GM19023 (cell line): ENCODE data around the gene SPAG16.
"Not testable (repeated sequence)": the region's sequence is repeated elsewhere in the genome, so short reads cannot be mapped to it uniquely, and the experiment has no call there.

Source experiments
- ATAC-seq: cut with Tn5 transposase; IDR thresholded peaks from one replicate; pipeline ENCODE4 v1.9.1; 2021; ENCODE audit warnings: mild to moderate bottlenecking, moderate library complexity; ENCODE audit not compliant: unreplicated experiment

Gene SPAG16

DNA sequence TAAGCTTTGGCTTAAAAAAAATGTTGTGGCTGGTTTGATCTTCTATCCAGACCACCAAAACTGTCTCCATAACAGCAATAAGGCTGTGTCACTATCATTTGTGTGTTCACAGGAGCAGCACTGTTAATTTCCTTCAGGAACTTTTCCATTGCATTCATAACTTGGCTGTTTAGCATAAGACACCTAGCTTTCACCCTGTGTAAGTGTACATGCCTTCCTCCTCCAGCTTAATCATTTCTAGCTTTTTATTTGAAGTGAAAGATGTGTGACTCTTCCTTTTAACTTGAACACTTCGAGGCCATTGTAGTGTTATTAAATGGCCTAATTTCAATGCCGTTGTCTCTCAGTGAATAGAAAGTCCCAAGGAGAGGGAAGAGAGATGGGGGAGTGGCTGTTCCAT lies 773.7 kb downstream of the SPAG16 start:
- no peak for ATAC-seq

DNA sequence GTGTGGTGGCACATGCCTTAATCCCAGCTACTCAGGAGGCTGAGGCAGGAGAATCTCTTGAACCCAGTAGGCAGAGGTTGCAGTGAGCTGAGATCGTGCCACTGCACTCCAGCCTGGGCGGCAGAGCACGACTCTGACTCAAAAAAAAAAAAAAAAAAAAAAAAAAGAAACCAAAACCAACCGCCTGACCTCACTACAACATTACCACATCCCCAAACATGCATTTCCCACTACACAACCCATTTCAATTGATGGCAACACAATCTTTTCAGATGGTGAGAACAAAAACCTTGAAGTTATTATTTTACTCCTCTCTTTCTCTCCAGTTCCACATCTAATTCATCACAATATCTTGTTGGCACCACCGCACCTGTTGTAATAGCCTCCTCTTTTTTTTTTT lies 778.0 kb downstream of the SPAG16 start:
- ATAC-seq: not testable (repeated sequence)

DNA sequence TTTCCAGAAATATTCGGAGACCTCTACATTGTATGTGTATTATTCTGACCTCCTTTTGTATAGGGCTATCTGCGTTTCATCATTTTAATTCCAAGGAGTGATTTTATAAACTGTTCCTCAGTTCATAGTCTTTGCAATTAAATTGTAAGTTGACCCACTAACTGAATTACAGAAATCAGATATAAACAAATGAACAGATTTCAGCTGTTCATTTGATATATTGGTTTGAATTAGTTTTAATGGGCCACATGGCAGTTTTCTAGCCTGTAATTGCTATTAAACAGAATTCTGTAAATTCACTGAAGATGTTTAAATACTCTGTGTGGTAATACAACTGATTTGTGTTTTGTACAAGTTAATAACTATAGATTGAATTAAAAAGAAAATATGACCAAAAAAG lies 780.2 kb downstream of the SPAG16 start:
- no peak for ATAC-seq

DNA sequence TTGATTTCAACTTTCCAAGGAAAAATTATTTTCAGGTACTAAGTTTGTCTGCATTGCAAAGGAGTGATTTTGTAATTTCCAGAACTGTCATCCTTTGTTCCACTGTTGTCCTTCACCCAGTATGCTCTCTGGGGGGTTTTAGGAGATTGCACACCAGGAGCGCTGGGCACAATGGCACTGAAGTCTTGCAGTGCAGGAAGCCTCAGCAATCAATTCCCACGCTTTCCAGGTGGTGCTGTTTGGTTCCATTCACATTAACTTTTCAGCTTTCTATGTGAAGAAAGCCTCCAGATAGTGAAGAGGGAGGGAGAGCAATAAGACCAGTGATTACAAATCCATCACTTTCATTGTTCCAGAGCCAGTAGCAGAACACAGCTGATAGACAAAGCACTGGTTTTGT lies 782.6 kb downstream of the SPAG16 start:
- ATAC-seq: no peak

DNA sequence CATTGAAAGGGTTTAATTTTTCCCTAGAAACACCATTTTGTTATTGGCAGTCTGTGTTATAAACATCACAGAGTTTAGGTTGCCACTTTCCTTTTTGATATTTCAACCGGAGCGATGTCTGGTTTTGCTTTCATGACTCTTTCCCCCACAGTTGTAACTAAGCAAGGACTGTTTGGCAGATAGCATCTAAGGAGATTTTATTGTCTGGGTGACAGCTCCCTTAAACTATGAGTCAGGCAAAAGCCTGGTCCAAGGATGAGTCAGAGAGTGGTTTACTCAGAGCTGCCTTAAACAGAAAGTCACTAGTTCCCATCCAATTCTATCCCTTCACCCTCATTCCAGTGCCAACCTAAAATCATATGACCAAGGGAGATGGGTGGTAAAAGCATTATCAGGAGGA lies 785.0 kb downstream of the SPAG16 start:
- ATAC-seq: no peak

DNA sequence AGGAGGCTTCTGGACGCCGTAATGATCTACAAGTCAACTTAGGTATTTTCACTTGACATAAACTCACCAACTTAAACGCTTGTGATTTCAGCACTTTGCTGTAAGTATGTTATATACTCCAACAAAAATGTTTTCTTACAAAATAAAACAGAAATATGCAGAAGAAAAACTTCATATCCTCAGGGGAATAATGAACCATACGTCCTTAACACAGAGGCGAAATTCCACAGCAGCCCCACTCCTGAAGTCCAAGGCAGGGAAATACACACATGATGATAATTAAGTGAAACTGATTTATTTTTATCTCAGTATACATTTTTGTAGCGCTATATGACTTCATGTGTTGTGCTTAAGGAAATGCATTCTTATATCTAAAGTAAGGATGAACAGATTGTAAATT lies 791.2 kb downstream of the SPAG16 start:
- ATAC-seq: no peak

DNA sequence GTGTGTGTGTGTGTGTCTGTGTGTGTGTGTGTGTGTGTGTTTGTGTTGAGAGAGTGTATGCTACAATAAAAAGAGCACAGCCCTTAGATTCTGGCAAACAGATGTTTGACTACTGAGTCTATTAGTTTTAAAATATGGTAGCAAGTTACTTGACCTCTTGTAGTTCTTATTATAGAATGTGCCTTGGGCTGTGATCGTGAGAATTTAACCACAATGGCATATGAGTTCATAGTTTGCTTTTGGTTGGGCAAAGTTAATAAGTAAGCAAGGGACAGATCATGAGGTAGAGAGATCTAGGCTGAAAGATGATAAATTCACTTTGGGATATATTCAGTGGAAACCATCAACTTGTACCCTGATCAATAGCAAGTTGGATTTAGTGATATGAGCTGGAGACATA lies 792.3 kb downstream of the SPAG16 start:
- ATAC-seq: no peak

DNA sequence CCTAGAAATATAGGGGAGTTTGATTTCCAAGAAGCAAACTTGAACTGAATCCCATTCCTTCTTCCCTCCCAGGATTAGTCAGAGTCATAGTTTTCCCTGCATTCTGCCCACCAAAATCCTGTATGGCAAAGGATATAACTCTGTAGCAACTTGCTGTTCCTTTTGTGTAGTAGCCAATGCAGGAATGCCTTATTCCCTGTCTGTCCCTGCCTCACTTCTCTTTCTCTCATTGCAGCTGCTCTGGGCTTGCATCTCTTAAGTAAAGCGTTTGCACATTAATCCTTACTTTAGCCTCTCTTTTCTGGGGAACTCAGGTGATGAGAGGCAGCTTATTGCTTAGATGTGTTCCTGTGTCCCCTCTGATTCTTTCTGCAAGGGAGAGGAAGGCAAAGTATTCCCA lies 793.5 kb downstream of the SPAG16 start:
- no peak for ATAC-seq

DNA sequence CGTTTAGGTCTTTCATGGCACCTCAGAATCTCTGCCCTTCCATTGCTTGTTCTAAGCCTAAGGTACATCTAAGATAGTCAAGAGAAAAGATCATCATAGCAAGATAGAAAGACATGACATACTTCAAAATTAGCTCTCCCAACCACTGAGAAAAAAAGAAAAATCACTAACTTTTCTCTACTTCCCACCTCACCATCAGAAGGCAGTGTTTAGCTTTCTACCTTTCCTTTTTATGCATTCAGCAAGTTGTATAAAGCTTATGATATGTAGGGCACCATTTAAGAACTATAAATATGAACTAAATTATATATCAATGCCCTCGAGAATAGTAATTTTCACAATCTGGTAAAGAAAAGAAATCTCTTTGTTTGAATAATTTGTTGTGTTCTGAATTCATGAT lies 794.8 kb downstream of the SPAG16 start:
- no peak for ATAC-seq

DNA sequence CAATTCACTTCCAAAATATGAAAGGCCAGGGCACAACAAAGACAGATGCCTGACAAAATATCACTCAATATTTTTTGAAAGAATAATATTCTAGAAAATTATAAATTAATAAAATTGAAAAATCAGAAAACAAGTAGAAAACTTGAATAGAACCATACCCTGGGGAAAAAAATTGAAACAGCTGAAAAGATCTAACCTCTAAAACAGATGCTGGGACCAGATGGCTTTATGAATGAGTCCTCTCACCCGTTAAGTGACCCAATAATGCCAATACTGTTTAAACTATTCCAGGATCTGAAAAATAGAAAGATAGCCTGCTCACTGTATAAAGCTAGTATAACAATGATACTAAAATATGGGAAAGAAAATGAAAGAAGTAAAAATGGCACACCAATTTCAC lies 804.3 kb downstream of the SPAG16 start:
- ATAC-seq: no peak

DNA sequence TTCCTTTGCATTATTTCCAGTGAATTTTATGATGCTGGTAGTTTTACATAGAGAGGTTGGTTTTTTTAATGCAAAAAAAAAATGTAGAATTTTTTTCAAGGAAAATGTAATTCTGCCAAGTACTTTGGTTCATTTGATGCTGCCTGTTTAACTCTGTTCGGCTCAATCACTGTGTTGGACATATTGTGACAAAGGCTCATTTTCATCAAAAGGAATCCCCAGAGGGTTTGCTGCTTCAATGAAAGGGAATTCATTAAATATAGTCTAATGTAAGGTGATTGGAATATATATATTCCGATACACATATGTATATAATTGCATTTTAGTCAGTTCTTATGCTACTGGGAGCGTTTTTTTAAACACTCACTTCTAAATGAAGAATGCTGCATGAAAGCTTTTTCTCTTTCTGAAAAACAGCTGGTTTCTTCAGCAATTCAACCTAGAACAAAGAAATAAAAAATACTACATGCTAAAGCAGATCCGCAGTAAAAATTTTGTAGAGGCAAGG lies 812.0 kb downstream of the SPAG16 start:
- no peak for ATAC-seq

DNA sequence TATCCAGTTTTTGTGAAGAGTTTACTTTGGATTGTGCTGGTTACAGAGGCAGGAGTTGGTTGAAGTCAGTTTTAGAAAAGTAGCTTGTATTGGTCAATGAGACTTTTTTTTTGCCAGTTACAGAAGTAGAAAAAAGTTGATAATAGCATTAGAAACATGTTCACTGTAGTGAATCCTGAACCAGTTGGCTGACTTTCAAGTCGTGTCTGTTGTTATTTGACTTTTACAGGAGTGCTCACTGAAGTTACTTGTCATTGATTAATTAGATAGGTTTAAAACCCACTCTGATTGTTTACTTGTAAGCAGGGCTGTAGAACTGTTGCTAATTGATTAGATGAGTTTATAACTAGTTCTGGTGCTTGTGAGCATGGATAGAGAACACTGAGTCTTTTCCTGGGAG lies 814.5 kb downstream of the SPAG16 start:
- no peak for ATAC-seq

DNA sequence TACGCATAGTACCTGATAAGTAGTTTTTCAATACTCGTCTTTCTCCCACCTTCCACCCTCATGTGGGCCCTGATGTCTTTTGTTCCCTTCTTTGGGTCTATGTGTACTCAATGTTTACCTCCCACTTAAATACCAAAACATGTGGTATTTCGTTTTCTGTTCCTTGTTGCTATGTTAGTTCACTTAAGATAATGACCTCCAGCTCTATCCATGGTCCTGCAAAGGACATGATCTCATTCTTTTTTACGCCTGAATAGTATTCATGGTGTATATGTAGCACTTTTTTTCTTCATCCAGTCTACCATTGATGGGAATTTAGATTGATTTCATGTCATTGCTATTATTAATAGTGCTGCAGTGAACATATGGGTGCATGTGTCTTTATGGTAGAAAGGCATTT lies 816.2 kb downstream of the SPAG16 start:
- no peak for ATAC-seq

DNA sequence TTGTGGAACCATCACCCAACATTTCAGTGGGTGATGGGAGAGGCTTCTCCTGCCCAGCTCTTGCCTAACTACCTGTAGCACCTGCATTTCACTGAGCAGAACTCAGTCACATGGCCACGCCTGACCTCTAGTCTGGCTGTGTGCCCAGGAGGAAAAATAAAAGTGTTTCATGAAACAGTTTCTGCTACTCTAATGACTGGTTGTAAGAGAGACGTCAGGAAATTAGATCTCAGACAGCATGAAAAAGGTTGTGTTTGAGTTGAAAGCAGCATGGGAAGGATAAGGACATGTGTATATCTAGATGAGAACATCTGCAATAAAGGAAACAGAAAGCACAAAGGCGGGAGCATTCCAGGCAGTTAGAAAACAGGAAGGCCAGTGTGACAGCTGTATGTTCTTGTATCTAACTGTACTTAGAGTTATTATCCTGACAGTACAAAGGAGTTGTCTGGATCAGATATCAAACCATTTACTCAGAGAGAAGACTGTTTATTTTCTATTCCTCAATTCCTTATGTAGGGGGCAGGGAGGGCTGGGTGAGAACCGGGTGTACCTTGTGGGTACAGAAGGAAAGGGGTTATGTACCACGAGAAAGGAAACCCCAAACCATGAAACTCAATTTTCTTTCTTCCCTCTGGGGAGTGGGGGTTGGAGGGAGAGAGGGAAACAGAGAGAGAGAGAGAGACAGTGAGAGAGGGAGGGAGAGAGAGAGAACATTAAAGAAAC lies 819.2 kb downstream of the SPAG16 start:
- no peak for ATAC-seq

DNA sequence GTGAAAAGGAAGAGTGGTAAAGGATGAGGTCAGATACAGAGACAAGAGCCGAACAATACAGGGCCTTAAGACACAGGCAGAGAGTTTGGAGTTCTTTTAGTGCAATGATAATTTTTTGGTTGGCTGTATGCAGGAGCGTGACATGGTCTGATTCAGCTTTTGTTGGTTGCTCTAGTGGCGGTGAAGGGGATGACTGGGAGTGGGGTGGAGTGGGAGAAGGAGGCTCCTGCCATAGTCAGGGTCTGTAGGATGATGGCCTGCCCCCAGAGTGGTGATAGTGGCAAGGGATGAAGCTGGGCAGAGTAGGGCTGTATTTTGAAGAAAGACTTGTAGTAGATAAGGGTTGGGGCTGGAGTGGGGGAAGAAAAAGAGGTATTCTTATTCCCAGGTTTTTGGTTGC lies 820.0 kb downstream of the SPAG16 start:
- no peak for ATAC-seq

DNA sequence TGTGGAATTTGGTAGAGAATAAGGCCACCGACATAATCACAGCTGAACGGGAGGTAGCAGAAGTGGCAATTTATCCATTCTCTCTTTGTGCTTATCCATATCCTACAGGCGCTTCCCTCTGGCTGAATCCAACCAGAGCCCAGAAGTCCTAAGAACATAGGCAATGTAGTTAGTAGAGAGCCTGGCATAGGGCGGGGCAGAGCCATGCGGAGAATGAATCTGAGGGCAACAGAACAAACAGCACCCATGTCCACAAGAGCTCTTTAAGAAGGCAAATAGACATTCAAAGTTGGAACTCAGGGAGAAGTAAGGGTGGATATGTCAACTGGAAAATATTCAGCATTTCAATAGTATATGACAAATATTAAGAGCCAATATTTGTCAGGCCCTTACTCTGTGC lies 820.7 kb downstream of the SPAG16 start:
- no peak for ATAC-seq

DNA sequence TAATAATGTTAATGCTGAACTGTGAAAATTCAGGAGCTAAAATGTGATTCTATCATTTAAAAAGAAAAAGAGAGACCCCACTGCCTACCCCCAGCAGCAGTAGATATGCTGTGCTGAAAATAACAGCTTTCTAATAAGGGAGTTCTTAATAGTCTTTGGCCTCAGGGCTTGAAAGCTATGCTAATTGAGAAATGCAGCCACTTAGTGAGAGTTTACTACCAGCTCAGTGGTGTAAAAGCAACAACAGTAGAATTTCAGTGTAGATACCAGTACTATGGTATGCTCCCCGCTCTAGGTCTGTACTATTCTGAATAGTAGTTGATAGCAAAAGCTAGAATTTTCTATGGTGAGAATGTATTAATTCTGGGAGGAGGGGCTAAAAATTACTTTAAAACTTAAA lies 823.5 kb downstream of the SPAG16 start:
- no peak for ATAC-seq

DNA sequence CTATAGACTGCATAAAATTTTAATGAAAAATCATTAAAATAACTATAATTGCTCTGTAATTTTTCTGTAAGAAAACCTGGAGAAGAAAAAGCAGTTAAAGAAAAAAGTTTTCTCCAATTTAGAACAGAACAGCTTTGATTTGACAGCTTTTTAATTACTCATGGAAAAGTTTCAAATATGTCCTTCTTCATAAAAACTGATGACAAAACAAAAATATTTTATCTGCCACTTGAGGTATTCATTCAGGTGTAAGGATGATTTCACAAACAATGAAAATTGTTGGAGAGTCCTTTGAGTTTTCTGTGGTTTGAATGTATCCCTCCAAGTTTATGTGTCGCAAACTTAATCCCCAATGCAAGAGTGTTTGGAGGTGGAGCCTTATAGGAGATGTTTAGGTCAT lies 824.3 kb downstream of the SPAG16 start:
- ATAC-seq: no peak

DNA sequence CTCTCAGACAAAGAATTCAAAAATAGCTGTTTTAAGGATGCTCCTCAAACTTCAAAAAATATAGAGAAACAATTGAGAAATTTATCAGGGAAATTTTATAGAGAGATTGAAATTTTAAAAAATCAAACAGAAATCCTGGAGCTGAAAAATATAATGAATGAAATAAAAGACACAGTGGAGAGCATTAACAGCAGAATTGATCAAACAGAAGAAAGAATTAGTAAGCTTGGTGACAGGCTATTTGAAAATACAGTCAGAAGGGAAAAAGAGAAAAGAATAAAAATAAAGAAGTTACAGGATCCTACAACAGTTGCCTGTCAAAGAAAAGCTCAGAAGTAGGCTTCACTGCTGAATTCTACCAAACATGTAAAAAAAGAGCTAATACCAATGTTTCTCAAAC lies 832.8 kb downstream of the SPAG16 start:
- ATAC-seq: no peak

DNA sequence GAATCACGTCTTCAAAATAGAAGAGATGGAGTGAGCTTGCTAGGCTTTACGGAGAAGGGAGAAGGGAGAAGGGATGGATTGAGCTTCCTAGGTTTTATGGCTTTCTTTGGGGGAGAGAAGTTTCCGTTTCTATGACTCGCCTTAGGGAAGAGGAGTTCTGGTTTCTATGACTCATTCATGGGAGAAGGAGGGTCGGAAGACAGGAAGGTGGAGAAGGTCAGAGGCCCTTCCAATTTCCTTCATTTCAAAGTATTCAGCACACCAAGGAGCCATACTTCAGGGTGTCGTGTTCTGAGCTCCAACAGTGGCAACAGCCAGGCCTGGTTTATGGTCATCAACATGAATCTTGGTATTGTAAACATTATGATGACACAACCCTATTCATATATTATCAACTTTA lies 841.9 kb downstream of the SPAG16 start:
- ATAC-seq: no peak

DNA sequence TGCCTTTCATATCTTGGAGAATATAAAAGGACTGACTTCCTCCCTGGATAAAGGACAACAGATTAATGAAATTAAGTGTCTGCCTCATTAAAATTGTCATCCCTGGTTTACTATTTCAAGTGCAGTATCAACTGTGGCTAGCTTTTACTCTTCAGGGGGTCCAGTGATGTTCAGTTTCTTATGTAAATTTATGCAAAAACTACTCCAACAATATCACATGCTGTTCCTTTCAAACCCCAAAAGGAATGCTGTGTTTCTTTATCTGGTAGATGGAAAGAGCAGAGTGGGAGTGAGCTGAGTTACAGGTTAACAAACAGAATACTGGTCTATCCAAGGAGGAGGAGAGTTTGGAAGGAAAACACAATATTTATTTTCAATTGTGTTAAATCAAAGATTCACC lies 842.9 kb downstream of the SPAG16 start:
- ATAC-seq: no peak

DNA sequence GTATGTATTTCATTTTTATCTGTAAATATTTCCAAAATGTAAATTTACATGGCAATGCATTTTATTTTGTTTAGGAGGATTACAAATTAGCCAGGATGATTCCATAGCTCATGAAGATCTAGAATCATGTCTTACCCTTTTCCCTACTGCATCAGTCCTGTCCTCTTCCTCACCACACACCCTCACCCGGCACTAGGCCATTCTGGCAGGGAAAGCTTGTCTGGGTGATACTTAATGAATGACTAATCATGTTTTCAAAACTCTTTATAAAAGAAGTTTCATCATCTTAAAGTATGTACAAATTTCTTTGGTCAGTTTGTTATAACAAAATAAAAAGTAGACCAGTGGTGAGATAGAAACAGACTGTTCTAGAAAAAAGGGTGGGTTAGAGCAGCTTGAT lies 843.3 kb downstream of the SPAG16 start:
- ATAC-seq: no peak

DNA sequence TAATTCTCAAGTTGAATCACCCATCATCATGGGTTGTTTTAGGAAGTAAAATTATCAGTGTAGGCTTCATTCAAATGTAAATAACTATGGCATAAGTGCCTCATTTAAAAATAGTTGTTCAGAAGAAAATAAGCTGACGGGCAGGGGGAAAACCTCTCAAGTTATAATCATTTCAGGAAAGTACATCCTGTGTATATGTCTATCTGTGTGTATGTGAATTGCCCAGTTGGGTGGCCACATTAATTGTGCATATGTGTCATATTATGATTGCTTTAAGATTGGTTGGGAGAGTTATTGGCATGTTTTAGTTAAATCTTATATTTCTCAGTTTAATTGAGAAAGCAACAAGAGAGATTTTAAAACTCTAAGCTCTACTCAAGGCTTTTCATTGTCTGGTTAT lies 843.8 kb downstream of the SPAG16 start:
- ATAC-seq: no peak
